K562 (cell line): ENCODE data around the gene UHRF1. TPM values are rescaled to one million over a fixed set of nuclear protein-coding genes. Genes with fewer than 3 reads are reported as not detected.

Experiments
- BCOR ChIP-seq: fragments of 450-650 bp; IDR thresholded peaks from 2 replicates; pipeline ENCODE4 v1.6.1; 2016
- BHLHE40 ChIP-seq: IDR thresholded peaks from 2 replicates; pipeline ENCODE4 v1.6.1; 2011; ENCODE audit warnings: low read length, improper control_type of control experiment
- CBX1 ChIP-seq: sonication (generic); IDR thresholded peaks from 2 replicates; pipeline ENCODE4 v1.6.1; 2016; ENCODE audit warnings: antibody characterized with exemption, low read depth, mild to moderate bottlenecking
- CXXC5 ChIP-seq: fragments of 250-450 bp; sonication (Bioruptor Pico); IDR thresholded peaks from 2 replicates; pipeline ENCODE4 v1.8.0; 2022; ENCODE audit warnings: inconsistent platforms, mild to moderate bottlenecking, moderate library complexity
- EGR1 ChIP-seq: fragments of 450-650 bp; conservative IDR thresholded peaks from 2 replicates; pipeline ENCODE4 v1.6.1; 2017; ENCODE audit warnings: mild to moderate bottlenecking
- GABPB2 ChIP-seq: fragments of 250-450 bp; sonication (Bioruptor Pico); conservative IDR thresholded peaks from 2 replicates; pipeline ENCODE4 v1.5.1; 2021; ENCODE audit warnings: mild to moderate bottlenecking
- HDAC1 ChIP-seq, 2 experiments: fragments of 450-650 bp; IDR thresholded peaks; 2 replicates each; pipeline ENCODE4 v1.6.1; 2016 to 2017; ENCODE audit warnings: inconsistent platforms in 1 of 2, mild to moderate bottlenecking in 1 of 2, moderate library complexity in 1 of 2
- JUNB ChIP-seq: fragments of 450-650 bp; formaldehyde crosslinking; conservative IDR thresholded peaks from 2 replicates; pipeline ENCODE4 v1.4.0; 2020; ENCODE audit warnings: mild to moderate bottlenecking
- KDM5B ChIP-seq: fragments of 200-600 bp; sonication (generic); IDR thresholded peaks from 2 replicates; pipeline ENCODE4 v1.6.1; 2012; ENCODE audit warnings: low read depth, mild to moderate bottlenecking, moderate library complexity, low read length, control low read depth, inconsistent platforms; ENCODE audit not compliant: insufficient replicate concordance
- MNT ChIP-seq, 2 experiments: fragments of 450-650 bp; conservative IDR thresholded peaks; 2 replicates each; pipeline ENCODE4 v1.6.1; 2017; ENCODE audit warnings: mild to moderate bottlenecking in 2 of 2, moderate library complexity in 2 of 2
- NELFE ChIP-seq: IDR thresholded peaks from 2 replicates; pipeline ENCODE4 v1.6.1; 2011; ENCODE audit warnings: mild to moderate bottlenecking; ENCODE audit not compliant: insufficient read depth, insufficient read length
- NR4A1 ChIP-seq, 2 experiments: fragments of 250-450 bp in 1 of 2; fragments of 450-650 bp in 1 of 2; sonication (Bioruptor Pico) in 1 of 2; IDR thresholded peaks; 2 replicates each; pipeline versions ENCODE4 v1.4.0 to v1.6.1; 2016 to 2020; ENCODE audit warnings: mild to moderate bottlenecking in 2 of 2, missing compliant biosample characterization in 1 of 2, missing genetic modification characterization in 1 of 2, moderate library complexity in 1 of 2
- SREBF2 ChIP-seq: sonication (generic); formaldehyde crosslinking; IDR thresholded peaks from 2 replicates; pipeline ENCODE4 v1.4.0; 2020; ENCODE audit warnings: mild to moderate bottlenecking, missing genetic modification reagents
- TCFL5 ChIP-seq: fragments of 250-450 bp; sonication (Bioruptor Pico); conservative IDR thresholded peaks from 2 replicates; pipeline ENCODE4 v1.6.1; 2021; ENCODE audit warnings: mild to moderate bottlenecking, moderate library complexity, matching md5 sums
- TEAD4 ChIP-seq, 2 experiments: sonication (generic) in 1 of 2; formaldehyde crosslinking in 1 of 2; IDR thresholded peaks; 2 replicates each; pipeline versions ENCODE4 v1.6.1 to v1.8.0; 2012 to 2022; ENCODE audit warnings: borderline replicate concordance in 1 of 2, inconsistent platforms in 1 of 2, low read length in 1 of 2, mild to moderate bottlenecking in 1 of 2, missing genetic modification reagents in 1 of 2
- U2AF1 ChIP-seq: fragments of 200-400 bp; formaldehyde crosslinking; optimal IDR thresholded peaks from 2 replicates; pipeline ENCODE3; 2017; ENCODE audit warnings: mild to moderate bottlenecking, low read depth, low read length, moderate library complexity
- ZBED1 ChIP-seq: IDR thresholded peaks from 2 replicates; pipeline ENCODE4 v1.6.1; 2014
- ZBTB43 ChIP-seq: sonication (generic); formaldehyde crosslinking; IDR thresholded peaks from 2 replicates; pipeline ENCODE4 v1.8.0; 2023; ENCODE audit warnings: mild to moderate bottlenecking, missing genetic modification reagents
- ZKSCAN1 ChIP-seq: fragments of 150-350 bp; IDR thresholded peaks from 2 replicates; pipeline ENCODE4 v1.6.1; 2016; ENCODE audit warnings: low read depth, low read length
- ZMIZ1 ChIP-seq, 2 experiments: fragments of 150-350 bp in 1 of 2; IDR thresholded peaks; 2 replicates each; pipeline ENCODE4 v1.6.1; 2012 to 2016; ENCODE audit warnings: low read depth in 2 of 2, low read length in 2 of 2, mild to moderate bottlenecking in 1 of 2, moderate library complexity in 1 of 2
- polyA plus RNA-seq, 8 experiments: library from polyadenylated mRNA; depleted of rRNA in 4 of 8; stranded (reverse) in 5 of 8; unstranded in 3 of 8; fragments of >200 nt; fragmentation: Nextera tagmentation in 2 of 8; fragmentation: Illumina TruSeq in 1 of 8; extraction: Ambion mirVana in 2 of 8; extraction: Trizol in 1 of 8; gene quantifications; 2 replicates each; pipeline versions ENCODE4 v1.2.1 to v1.2.3, GENCODE V29; 2011 to 2014; ENCODE audit warnings: inconsistent platforms in 1 of 8, missing spikeins in 1 of 8
- total RNA-seq, 7 experiments: library from RNA; depleted of rRNA in 6 of 7; stranded (reverse); fragments of >200 nt in 6 of 7; fragmentation: Illumina TruSeq in 2 of 7; extraction: Trizol in 2 of 7; gene quantifications; 2 replicates each; pipeline versions ENCODE4 v1.2.1 to v1.2.3, GENCODE V29; 2011 to 2021; ENCODE audit warnings: low replicate concordance in 1 of 7

UHRF1 gene
- total and polyA plus RNA-seq, 9 of the 15 experiments (the other 6 are each of a cell fraction or from before 2014, with no cell fraction given): 6.0 to 101 (median 30.9) TPM

GRCh38 chr19:4968462-4969291 is 59.4 kb downstream of the UHRF1 start, which contains the start of gene KDM4B (continued):
- TF ChIP-seq ZMIZ1 (IDR thresholded peaks at IDR 0.05; ENCODE audit: low read depth in 2 of 2, low read length in 2 of 2): peak in 1 of 2 experiments; percentile 40; a peak in 1 of 4 replicates
- TF ChIP-seq U2AF1: peak; percentile 47
- peak; percentile 100 for TF ChIP-seq MNT (conservative IDR thresholded peaks at IDR 0.05)
- TF ChIP-seq GABPB2 (CRISPR knock-in tag): no peak
- TF ChIP-seq CBX1: peak; percentile 94; the same call in 1 of the 2 replicates
- TF ChIP-seq NELFE: peak; percentile 32
- peak; percentile 76 for TF ChIP-seq BCOR
- no peak for TF ChIP-seq TCFL5
- TF ChIP-seq KDM5B: peak; percentile 85
- no peak for TF ChIP-seq SREBF2 (CRISPR knock-in tag)
- peak; percentile 100 for TF ChIP-seq CXXC5 (CRISPR knock-in tag)
- peak; percentile 95 for TF ChIP-seq BHLHE40
- 0 out of 2 replicates have a peak, but pooled peaks have one; percentile 35 for TF ChIP-seq ZBED1
- no peak for TF ChIP-seq NR4A1 (CRISPR knock-in tag; IDR thresholded peaks at IDR 0.05)
- TF ChIP-seq NR4A1 (tag; IDR thresholded peaks at IDR 0.05): 0 out of 2 replicates have a peak, but pooled peaks have one; percentile 29
- peak; percentile 41; the same call in 1 of the 2 replicates for TF ChIP-seq ZKSCAN1
- no peak for TF ChIP-seq JUNB
- peak; percentile 98 for TF ChIP-seq EGR1
- TF ChIP-seq TEAD4 (IDR thresholded peaks at IDR 0.05; ENCODE audit: low read length): peak; percentile 57; the same call in 1 of the 2 replicates
- no peak for TF ChIP-seq TEAD4 (CRISPR knock-in tag; IDR thresholded peaks at IDR 0.05; ENCODE audit: borderline replicate concordance)
- 0 out of 4 replicates have a peak, but pooled peaks of 1 of the 2 experiments have one; percentile 22 for TF ChIP-seq HDAC1 (IDR thresholded peaks at IDR 0.05)
- TF ChIP-seq ZBTB43: no peak
